ELR (cell line): ENCODE results near the gene GP1BB.

Experiments
- DNase-seq: peaks from one replicate; pipeline ENCODE4 v3.0.0-alpha.2; 2015; ENCODE audit warnings: low read depth

Gene GP1BB

DNA sequence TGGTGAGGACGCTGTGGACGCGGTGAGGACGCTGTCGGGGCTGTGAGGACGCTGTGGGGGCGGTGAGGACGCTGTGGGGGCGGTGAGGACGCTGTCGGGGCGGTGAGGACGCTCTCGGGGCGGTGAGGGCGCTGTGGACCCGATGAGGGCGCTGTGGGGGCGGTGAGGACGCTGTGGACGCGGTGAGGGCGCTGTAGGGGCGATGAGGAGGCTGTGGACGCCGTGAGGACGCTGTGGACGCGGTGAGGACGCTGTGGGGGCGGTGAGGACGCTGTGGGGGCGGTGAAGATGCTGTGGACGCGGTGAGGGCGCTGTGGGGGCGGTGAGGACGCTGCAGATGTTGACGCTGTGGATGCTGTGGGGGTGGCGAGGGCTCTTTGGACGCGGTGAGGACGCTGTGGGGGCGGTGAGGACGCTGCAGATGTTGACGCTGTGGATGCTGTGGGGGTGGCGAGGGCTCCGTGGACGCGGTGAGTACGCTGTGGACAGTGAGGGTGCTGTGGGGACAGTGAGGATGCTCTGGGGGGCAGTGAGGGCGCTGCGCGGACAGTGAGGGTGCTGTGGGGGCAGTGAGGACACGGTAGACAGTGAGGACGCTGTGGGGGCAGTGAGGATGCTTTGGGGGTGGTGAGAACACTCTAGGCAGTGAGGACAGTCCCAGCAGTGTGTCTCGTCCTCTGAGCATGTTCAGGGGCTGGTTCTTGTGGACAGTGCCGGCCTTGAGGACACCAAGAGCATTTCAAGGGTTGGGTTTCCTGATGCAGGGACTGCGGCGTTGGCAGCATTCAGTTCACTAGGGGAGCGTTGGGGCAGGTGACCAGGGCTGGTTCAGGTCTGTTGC lies 4.2 kb downstream of the GP1BB start:
- no peak for DNase-seq

DNA sequence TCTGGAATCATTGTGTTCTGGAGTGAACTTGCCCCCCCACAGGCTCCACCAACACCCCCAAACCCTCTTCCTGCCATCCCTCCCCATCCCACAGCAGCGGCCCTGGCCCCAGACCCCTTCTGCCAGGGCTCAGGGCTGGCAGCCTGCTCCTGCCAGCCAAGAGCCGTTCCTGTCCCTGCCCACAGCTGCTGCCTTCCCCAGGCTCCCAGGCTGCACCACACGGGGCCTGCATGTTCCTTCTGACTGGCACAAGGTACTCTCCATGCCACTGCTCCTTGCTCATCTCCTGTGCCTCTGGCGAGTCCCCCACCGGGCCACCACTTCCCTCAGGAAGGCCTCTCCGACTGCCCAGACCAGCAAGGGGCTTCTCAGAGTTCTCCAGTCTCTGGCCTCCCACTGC lies 4.9 kb downstream of the GP1BB start:
- DNase-seq: no peak

DNA sequence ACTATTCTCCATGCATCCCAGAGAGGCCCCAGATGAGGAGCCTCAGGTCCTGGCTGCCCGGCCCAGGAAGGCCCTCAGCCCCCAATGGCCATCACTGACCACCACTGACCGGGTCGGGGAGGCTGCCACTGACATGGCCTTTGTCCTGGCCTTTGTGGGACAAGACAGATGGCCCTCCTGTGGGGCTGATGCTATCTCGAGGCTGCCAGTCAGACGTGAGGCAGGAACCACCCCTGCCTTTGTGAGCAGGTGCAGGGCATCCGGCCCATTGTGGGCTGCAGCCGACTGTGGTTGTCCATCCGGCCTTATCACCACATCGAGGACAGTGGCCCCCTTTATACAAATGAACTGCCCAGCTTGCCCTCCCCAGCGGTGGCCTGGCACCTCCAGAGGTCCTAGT lies 5.5 kb downstream of the GP1BB start:
- DNase-seq: no peak

DNA sequence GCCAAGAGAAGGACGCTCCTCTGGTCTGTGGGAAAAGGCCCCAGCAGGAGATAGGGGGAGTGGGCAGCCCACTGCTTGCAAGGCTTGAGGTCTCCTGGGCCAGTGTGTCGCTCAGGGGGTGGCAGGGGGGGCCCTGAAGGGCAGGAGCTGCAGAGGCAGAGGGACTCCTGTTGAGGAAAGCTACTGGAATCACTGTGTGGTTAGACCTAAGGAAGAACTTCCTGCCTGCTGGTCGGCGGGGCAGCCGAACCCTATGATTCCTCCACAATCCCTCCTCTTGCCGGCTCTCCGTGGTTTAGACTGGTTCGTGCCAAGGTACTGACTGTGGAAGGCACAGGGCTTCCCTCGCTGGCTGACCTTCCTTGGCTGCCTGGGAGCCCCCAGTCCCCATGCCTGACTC lies 6.2 kb downstream of the GP1BB start:
- DNase-seq: peak; percentile 23

DNA sequence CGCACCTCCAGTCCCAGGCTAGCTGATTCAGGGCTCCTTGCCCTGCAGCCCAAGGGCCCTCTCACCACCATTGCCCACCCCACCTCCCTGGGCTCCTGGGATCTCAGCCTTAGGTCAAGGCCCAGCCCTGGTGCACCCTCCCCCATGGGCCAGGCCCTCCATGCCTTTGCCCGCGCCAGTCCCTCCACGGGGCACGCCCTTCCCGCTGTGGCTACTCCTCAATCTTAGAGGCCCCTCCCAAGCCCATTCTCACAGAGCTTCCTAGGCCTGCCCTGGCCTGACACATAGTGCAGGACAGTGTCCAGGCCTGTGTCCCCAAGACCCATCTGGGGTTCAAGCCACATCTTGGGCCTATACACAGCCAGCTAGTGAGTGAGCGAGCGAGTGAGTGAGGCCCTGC lies 6.9 kb downstream of the GP1BB start:
- no peak for DNase-seq

DNA sequence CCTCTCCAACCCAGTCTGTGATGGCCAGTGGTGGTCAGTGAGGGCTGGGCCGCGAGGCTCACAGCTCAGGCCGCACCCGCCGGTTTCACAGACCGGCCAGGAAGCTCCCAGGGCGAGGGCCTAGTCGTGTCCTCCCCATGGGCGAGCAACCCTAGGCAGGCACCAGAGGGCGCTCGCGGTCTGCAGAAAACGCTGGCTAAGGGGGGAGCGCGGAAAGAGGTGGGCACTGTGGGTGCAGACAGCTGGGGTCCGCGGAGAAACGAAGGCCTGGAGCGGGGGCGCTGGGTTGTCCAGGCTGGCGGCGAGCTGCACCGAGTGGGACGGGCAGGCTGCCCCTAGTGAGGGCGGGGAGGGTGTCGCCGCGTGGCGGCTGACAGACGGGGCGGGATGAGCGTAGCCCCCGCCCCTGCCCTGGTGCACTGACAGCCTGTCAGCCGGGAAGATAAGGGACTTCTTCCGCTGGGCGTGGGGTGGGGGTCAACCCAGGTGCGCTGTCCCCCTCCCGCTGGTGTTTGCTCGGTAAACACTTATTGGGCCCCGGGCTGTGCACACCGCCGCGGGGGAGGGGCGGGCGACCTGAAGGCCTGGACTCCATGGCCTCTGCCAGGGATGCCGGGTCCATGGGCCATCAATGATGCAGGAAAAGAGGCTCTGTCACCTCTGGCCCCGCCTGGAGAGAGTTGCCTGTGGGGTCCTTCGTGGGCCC lies 7.5 kb downstream of the GP1BB start:
- peak; percentile 84 for DNase-seq

DNA sequence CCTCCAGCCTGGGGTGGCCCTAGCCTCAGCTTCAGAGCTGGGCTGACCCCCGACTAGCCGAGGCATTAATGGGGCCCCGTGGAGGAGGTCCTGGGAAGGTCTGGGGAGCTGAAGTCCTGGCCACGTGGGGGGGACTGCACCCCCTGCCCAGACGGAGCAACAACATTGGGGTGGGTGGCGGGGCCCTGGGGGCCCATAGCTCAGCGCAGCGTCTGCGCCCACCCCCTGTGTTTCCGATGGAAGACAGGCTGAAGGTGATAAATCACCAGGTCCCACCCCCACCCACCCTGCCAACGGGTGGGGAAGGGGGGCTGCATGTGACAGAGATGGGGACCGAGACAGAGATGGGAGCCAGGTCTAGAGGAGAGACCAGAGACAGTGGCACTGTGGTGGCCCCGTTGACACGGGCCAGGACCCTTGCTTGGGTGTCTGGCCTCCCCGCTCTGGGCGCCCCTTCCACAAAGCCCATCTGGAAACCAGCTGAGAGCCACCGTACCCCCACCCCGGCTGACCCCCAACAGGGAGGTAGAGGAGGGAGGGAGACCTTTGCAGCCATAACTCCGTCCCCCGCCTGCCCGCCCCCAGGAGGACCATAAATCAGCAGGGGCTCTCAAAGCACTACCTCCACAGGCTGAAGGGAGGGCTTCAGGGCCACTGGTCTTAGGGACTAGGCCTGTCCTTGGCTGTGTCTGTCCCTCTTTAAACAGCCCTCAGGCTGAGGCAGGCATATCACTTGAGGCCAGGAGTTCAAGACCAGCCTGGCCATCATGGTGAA lies 8.2 kb downstream of the GP1BB start:
- no peak for DNase-seq

DNA sequence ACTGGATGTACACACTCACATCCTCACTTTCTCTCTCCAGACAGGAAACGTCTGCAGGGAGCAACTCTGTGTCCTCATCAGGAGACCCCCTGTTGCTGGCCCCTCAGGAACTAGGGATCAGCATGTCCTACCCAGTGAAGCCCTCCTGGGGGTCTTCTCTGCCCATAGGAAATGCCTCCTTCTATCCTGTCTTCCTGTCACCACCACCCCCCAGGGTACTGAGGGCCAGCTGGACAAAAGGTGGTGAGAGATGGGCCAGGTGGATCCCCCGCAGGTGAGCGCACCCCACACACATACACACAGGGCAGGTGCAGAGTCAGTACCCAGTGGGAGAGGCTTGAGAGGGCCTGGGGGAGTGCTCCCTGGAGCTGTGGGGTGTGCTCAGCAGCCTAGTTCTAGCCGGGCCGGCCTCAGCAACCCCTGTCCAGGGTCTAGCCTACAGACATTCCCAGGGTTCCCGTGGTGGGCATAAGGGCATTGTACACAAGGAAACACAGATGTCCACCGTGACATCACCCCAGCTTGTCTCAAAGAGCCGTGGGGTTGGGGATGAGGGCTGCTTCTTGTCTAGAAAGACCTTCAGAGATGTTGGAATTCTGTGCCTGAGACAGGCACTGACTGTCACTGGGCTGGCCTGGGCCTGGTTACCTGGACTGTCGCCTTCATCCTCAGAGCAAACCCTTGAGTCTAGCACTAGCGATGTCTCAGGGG lies 9.2 kb downstream of the GP1BB start:
- DNase-seq: no peak

DNA sequence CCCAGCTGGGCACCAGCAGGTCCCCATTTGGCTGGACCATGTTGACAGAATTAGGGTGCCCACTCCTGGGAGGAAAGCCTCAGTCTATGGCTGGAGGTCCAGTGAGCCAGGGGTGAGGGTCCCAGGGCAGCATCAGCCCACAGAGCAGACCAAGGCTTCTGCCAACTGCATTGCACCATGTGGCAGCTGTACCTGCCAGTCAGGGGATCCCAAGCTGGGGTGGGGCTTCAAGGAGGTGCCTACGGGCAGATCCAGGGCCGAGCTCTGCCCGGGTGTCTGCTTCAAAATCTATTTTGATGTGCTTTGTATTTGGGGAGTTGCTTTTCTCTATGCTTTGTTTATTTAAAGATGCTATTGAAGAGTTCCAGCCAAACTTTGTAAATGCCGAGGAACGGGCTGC lies 10.4 kb downstream of the GP1BB start:
- no peak for DNase-seq

DNA sequence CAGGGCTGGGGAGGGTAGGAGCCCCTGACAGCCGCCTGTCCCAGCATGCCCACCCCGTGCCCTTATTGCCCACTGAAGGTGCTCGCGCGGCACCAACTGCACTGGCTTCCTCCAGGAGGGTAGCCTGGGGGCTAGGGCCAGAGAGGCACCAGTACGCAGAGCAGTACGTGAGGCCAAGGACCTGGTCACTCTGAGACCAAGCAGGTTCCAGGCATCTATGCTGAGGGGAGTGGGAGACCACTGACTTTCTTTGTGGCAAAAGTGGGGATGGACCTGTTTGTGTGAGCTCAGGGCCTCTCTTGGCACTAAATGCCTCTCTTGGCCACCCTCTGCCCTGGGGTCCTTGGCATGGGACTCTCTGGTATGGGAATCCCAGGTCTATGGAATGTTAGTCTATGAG lies 10.8 kb downstream of the GP1BB start:
- no peak for DNase-seq

DNA sequence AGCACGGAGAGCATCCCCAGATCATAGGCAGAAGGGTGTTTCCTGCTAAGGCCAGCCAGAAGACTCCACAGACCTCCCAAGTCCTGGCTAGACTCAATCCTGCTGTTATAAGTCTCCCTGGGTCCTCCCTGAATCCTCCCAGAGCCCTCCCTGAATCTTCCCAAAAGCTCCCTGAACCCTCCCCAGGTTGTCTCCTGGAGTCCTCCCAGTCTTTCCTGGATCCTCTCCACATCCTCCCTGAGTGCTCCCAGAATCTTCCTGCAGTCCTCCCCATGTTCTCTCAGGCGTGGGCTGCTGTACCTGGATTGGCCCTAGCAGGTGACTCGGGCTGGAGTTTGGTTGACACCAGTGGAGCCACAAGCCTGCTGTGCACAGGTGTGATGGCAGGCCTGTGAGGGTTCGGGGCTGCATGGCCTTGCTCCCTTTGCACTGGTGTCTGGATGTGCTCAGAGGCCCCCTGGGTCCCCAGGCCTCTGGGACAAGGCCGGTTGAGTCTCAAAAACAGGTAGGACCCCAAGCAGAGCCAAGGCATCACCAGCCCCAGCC lies 11.6 kb downstream of the GP1BB start:
- DNase-seq: no peak

DNA sequence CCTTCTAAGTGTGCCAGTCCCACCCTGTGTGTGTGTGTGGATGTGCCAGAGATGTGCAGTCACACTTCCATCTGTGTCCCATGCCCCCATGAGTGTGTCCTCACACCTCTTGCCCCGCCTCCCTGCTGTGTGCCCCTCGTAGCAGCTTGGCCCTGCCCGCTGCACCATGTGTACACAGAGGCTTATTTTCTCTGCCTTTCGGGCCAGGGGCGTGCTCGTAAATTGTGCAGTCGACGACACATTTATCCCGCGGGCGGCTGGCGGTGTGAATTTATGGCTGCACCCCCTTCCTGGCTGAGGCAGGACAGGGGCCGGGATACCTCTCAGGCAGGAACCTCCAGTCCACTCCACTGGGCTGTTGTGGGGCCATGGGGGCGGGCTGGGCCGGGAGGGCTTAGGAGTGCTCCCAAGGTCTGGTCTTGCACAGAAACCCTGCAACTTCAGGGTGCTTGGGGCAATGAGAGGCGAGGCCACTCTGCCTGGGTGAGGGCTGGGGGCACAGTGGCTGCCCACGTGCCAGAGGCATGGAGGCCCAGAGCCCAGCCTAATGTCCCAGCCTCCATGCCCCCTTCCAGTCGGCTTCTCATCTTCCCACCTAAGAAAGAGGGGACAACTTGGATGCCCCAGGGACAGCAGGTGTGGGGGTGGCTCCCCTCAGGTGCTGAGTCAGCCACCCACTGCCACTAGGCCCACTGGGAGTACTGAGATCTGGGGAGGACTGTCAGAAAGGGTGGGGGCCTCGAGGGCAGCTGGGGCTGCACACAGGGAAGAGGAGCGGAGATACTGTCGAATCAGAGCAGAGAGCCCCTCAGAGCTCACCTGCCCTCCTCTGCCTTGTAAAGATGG lies 12.5 kb downstream of the GP1BB start:
- DNase-seq: no peak

DNA sequence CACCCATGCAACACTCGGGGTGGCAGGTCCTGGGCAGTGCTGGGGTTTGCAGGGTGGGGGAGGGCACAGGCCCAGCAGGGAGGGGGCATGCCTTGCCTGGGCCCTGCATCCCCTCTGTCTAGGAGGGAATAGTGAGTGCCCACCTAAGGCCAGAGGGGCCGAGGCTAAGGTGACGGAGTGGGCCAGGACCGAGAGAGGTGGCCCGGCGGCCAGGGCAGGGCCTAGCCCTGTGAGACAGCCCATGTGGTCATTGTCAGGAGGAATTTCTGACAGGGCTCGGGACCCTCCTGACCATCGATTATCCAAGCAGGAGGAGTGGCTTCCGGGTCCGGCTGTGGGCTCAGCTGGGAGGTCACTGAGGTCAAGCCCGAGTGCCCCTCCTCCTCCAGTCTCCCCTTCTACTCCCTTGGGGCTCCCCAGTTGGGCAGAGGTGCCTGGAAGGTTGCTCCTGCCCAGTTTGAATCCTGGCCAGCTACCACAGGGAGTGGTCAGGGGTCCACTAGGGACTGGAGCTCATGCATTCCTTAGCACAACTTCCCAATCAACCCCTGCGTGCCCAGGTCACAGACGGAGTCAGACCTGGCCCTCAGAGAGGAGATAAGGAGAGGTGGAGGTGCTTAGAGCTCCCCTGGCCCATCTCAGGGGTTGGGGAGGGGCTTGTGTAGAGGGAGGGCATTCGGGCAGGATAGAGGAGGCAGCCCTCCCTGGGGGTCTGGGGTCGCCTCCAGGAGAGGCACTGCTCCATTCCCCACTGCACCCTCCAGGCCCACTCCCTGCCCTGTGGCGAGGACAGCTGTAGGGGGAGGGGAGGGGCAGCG lies 14.7 kb downstream of the GP1BB start:
- no peak for DNase-seq

DNA sequence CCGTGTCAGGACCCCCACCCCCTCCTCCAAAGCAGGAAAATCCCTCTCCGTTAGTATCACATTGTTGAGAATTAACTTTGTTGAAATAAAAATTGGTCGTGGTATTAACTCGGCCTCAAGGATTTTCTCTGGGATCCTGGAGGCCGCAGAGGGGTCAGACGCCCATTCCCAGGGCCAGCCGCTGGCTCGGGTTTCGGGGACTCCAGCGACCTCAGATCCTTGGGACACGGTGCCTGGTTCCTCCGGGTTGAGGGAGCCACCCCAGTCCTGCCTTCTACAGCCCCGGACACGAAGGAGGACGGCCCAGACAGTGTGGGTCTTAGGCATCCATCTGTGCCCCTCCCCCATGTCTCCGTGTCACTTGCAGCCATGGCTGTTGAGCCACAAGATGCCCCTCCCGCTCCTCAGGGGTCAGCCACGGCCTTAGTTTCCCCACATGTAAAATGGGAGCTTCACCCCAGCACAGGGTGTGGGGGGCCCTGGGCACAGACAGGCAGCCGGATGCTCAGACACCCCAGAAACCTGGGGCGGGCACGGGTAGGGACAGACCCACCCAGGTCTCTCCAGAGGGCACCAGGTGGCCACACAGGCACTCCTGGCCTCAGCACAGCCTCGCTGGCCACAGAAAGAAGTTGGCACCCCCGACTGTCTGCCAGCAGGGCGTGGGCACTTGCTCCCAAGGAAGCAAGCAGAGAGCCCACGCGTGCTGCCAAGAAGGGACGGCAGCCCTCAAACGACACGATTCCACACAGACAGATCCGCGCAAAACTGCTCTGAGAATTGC lies 15.5 kb downstream of the GP1BB start:
- DNase-seq: no peak

DNA sequence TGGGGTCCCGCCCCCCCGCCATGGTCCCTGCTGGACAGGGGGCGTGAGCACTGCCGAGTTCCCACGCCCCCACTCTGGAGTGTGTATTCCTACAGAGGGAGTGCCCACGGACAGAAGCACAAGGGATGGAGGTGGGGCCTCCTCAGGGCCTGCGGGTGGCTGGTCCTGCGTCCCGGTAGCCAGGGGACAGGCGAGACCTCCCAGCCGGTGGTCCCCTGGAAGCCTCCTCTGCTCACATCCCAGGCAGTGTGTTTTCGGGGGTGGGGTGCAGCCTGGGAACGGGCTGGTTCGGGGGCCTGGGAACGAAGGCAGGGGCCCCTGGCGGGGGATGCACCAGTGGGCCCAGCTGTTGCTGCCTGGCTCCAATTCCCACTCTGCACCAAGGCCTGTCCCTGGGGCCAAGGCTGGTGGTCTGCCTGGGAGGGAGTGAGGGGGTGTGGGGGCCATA lies 16.1 kb downstream of the GP1BB start:
- DNase-seq: no peak

DNA sequence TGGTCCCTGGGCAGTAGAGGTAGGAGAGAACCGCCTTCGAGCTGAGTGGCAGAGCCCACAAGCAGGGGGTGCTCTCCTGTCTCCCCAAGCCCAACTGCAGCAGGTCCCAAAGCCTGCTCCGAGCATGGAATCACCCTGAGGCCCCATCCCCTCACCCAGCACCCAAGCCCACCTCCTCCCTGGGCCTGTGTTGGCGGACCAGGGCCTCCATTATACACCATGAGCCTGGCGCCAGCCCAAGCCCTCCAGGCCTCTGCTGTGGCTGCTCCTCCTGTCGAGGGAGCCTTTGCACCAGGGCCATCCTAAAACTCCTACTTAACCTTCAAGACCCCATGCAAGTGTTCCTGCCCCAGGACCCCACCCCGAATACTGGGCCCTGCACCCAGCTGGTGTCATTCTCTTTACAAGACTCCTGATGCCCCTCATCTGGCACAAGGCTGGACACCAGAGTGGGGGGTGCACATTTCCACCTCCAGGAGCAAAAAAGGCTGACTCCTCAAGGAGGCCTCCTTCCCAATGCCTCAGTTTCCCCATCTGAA lies 16.6 kb downstream of the GP1BB start:
- no peak for DNase-seq

DNA sequence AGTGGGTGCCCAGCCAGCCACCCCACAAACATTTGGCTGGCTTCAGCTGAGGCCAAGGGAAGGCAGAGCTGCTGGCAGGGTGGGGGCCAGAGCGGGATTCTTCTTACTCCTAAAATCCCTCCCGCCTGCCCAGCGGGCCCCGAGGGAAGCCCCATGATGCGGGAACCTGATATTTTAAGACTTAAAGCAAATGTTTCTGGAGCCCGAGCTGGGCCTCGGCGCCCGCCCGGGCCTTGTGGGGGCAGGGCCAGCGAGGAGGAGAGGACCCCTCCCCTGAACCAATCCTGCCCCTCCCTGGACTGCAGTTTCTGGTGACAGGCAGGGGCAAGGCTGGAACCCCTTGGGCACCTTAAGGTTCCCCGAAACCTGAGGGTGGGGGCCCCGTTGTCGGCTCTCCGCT lies 17.2 kb downstream of the GP1BB start:
- DNase-seq: no peak

DNA sequence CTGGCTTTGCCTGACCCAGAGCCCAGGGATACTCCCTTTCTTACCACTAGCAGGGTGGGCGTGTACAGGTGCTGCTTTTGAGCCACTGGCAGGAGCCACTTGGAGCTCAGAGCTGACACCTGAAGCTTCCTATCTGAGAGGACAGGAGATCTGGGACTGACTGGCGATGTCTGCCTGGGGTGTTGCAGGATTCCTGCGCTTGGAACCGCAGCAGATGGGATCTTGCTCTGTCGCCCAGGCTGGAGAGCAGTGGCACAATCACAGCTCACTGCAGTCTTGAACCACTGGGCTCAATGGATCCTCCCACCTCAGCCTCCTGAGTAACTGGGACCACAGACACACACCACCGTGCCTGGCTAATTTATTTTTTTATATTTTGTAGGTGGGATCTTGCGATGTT lies 17.7 kb downstream of the GP1BB start:
- no peak for DNase-seq
